GM18520 (cell line): ENCODE results near the gene RGS9BP.
"Not testable (repeated sequence)": the region's sequence is repeated elsewhere in the genome, so short reads cannot be mapped to it uniquely, and the experiment has no call there.

Experiments used
- ATAC-seq: cut with Tn5 transposase; IDR thresholded peaks from one replicate; pipeline ENCODE4 v1.9.1; 2021; ENCODE audit not compliant: unreplicated experiment

Gene RGS9BP

DNA sequence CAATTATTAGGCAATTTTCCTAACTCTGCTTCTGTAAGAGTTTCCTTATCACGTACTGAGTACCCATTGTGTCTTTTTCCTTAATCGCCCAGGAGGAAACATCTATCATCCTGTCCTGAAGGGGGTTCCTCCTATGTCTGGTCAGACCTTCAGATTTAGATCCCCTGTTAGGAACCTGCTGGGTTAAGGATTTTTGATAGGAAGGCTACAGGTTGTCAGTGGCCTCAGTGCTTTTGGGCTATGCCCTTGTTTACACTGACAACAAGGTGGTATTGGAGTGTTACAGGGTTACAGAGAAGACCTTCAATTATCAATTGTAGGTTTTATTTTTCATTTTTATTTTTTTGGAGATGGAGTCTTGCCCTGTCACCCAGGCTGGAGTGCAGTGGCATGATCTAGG, 19.2 kb downstream of the RGS9BP start:
- ATAC-seq = not testable (repeated sequence)

- ATAC-seq = not testable (repeated sequence)
Measured at GRCh38 chr19:32695506-32695905, 19.9 kb downstream of the RGS9BP start.

GRCh38 chr19:32696771-32697170, 21.1 kb downstream of the RGS9BP start:
- ATAC-seq = not testable (repeated sequence)

GRCh38 chr19:32700129-32700528, 24.5 kb downstream of the RGS9BP start:
- ATAC-seq = not testable (repeated sequence)

DNA sequence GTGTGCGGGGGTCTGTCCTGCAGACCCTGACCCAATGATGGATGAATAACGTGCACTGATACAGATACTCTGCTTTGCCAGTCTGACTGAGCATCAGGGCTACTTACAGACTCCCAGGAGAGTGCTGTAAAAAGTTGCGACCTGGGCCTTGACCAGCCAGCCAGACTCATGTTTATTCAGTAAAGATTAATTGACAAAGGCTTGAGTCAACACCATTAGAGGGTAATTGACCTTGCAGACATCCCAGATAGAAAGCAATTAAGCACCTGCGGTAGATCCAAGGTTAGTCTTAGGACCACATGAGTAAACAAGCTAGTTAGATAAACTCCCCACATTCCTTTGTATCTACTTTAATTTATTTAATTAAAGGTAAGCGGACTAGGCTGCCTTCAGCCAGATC, 26.4 kb downstream of the RGS9BP start:
- ATAC-seq = no peak

GRCh38 chr19:32704006-32704405, 28.4 kb downstream of the RGS9BP start:
- ATAC-seq = not testable (repeated sequence)

- no peak for ATAC-seq
Measured at GRCh38 chr19:32708457-32708856, 32.8 kb downstream of the RGS9BP start.

GRCh38 chr19:32709032-32709431, 33.4 kb downstream of the RGS9BP start:
- ATAC-seq = no peak

DNA sequence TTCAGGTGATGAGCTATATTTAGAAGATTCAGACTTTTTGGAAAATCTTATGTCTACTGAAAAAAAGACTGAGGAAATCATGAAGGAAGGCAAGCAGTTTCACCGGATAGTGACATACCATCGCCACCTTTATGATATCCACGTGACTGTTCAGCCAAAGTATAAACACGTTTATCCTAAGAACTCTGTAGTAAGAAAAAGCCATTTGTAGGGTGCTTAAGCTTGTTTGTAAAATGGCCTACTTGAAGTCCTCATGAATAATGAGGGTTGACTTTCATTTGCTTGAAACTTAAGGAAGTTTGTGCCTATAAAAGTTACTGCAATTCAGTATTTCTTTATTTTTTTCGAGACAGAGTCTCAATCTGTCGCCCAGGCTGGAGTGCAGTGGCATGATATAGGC, 36.1 kb downstream of the RGS9BP start:
- ATAC-seq = no peak

GRCh38 chr19:32716203-32716602, 40.6 kb downstream of the RGS9BP start:
- ATAC-seq = not testable (repeated sequence)

DNA sequence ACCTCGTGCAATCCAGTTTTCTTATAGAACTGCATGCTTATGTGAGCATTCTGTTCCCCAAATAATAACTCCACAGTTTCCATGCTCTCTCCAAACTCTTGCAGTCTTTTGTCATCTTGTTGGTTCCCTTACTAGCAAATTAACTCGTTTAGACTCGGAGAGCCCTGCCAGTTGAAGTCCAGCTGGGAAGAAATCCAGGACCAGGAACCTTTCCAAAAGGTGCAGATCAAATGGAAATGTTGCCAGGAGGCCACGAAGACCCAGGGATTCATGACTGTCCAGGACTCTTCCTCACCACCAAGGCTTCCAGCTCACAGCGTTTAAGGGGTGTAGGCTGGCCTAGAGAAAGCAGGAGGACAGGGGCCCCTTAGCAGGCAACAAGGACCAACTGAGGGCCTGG, 41.8 kb downstream of the RGS9BP start:
- no peak for ATAC-seq

- ATAC-seq = no peak
Measured at GRCh38 chr19:32718286-32718685, 42.6 kb downstream of the RGS9BP start.

DNA sequence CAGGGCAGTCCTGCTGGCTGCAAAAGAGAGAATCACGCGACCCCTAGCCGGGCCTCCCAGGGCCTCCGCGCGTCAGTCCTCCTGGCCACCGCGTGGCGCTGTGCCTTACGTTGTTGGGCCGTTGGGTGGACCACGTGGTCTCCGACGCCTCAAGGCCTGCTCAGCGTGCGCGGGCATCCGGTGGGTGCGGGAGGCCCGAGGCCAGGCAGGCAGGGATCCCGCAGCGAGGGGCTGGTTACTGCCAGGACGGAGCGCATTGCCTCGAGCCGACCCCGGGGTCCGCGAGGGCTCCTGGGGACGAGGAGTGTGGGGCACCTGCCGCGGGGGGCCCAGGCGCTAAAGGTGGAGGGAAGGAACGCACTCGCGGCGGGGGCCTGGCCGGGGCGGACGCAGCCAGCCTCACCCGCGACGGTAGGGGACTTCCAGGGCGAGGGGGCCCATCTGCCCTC, 44.0 kb downstream of the RGS9BP start, which contains the start of gene TDRD12:
Gene TDRD12 (plus strand): TSS at position 157 of the 449 bp plus-strand sequence. CDS start 306 bp downstream, outside the sequence.
- ATAC-seq = no peak

- no peak for ATAC-seq
Measured at GRCh38 chr19:32720216-32720935, 44.7 kb downstream of the RGS9BP start.

GRCh38 chr19:32720936-32721250, 45.2 kb downstream of the RGS9BP start:
- ATAC-seq = no peak
